Measurements from ENCODE around the gene STXBP6.
A peak's percentile ranks its signal among the peaks of the same experiment; 100 is the strongest.

Gene STXBP6

GRCh38 chr14:24853446-24853845 lies 196.5 kb downstream of the STXBP6 start:
- no peak overlapping the region for H3K4me2 ChIP-seq
- no peaks in the 10 kb centered on the region for H3K27me3 ChIP-seq
- H3K4me1 ChIP-seq, result peaks cover 0 to 14% (median 0%) of the 10 kb centered on the region in 10 experiments; a peak in 3 of 20 replicates
- H3K4me3 ChIP-seq, result no peak overlapping the region
- no peak overlapping the region for H3K27ac ChIP-seq
- no peaks in the 10 kb centered on the region for H3K9me3 ChIP-seq (replicated peaks in 1 of 11)
- H3K36me3 ChIP-seq, result no peaks in the 10 kb centered on the region
- H4K20me1 ChIP-seq, result no peaks in the 10 kb centered on the region
- no peak overlapping the region for H3K9ac ChIP-seq
- no peak for TF ChIP-seq Cebpa-rat (IDR thresholded peaks at IDR 0.05)

GRCh38 chr14:24852312-24853060 lies 197.5 kb downstream of the STXBP6 start:
- Histone ChIP-seq H3K27me3 (no peaks in the 10 kb centered on the region), H3K9ac (no peak overlapping the region), H3K4me3 (no peak overlapping the region), H4K20me1 (no peaks in the 10 kb centered on the region), H3K9me3 (replicated peaks in 1 of 11) (no peaks in the 10 kb centered on the region), H3K4me1 (peaks cover 0 to 14% (median 0%) of the 10 kb centered on the region in 10 experiments; a peak in 3 of 20 replicates), H3K27ac (no peak overlapping the region), H3K4me2 (no peak overlapping the region), H3K36me3 (no peaks in the 10 kb centered on the region)
- no peak for TF ChIP-seq Cebpa-rat (IDR thresholded peaks at IDR 0.05)

GRCh38 chr14:24851837-24852236 lies 198.1 kb downstream of the STXBP6 start:
- no peaks in the 10 kb centered on the region for H3K27me3 ChIP-seq

GRCh38 chr14:24851406-24851805 lies 198.5 kb downstream of the STXBP6 start:
- no peak overlapping the region for H3K9ac ChIP-seq
- TF ChIP-seq Cebpa-rat (IDR thresholded peaks at IDR 0.05), result no peak

More at GRCh38 chr14:24851837-24852236, 198.1 kb downstream of the STXBP6 start:
- TF ChIP-seq Cebpa-rat (IDR thresholded peaks at IDR 0.05), result no peak
- no peak overlapping the region for H3K4me2 ChIP-seq
- H3K4me3 ChIP-seq, result no peak overlapping the region
- no peak overlapping the region for H3K9ac ChIP-seq
- H3K36me3 ChIP-seq, result no peaks in the 10 kb centered on the region
- H3K9me3 ChIP-seq (replicated peaks in 1 of 11), result no peaks in the 10 kb centered on the region
- H4K20me1 ChIP-seq, result no peaks in the 10 kb centered on the region
- H3K4me1 ChIP-seq, result peaks cover 0 to 14% (median 0%) of the 10 kb centered on the region in 10 experiments; a peak in 3 of 20 replicates
- H3K27ac ChIP-seq, result no peak overlapping the region

GRCh38 chr14:24850072-24850471 lies 199.9 kb downstream of the STXBP6 start:
- Histone ChIP-seq H3K27me3 (no peaks in the 10 kb centered on the region), H3K4me2 (no peak overlapping the region; a peak in 2 of 22 replicates), H3K4me3 (no peak overlapping the region), H3K36me3 (no peaks in the 10 kb centered on the region), H3K9me3 (replicated peaks in 1 of 11) (no peaks in the 10 kb centered on the region), H3K27ac (no peak overlapping the region), H4K20me1 (no peaks in the 10 kb centered on the region), H3K4me1 (peaks cover 0 to 14% (median 0%) of the 10 kb centered on the region in 10 experiments; a peak in 3 of 20 replicates), H3K9ac (no peak overlapping the region)
- no peak for TF ChIP-seq Cebpa-rat (IDR thresholded peaks at IDR 0.05)

More at GRCh38 chr14:24851406-24851805, 198.5 kb downstream of the STXBP6 start:
- Histone ChIP-seq H3K4me2 (no peak overlapping the region), H4K20me1 (no peaks in the 10 kb centered on the region), H3K36me3 (no peaks in the 10 kb centered on the region), H3K4me3 (no peak overlapping the region), H3K9me3 (replicated peaks in 1 of 11) (no peaks in the 10 kb centered on the region), H3K27me3 (no peaks in the 10 kb centered on the region), H3K4me1 (peaks cover 0 to 14% (median 0%) of the 10 kb centered on the region in 10 experiments; a peak in 3 of 20 replicates), H3K27ac (no peak overlapping the region)

- no peak for TF ChIP-seq Cebpa-rat (IDR thresholded peaks at IDR 0.05)
- no peaks in the 10 kb centered on the region for H3K9me3 ChIP-seq (replicated peaks in 1 of 11)
- peaks cover 0 to 14% (median 0%) of the 10 kb centered on the region in 10 experiments; a peak in 3 of 20 replicates for H3K4me1 ChIP-seq
- no peak overlapping the region for H3K27ac ChIP-seq
- no peaks in the 10 kb centered on the region for H3K27me3 ChIP-seq
- no peak overlapping the region for H3K9ac ChIP-seq
- H3K36me3 ChIP-seq, result no peaks in the 10 kb centered on the region
- H3K4me3 ChIP-seq, result no peak overlapping the region
- H4K20me1 ChIP-seq, result no peaks in the 10 kb centered on the region
- H3K4me2 ChIP-seq, result peak overlapping the region in 1 of 11 experiments; percentile 8; a peak in 1 of 22 replicates
These were observed 200.5 kb downstream of the STXBP6 start for GRCh38 chr14:24849471-24849870.

GRCh38 chr14:24848102-24848790 lies 201.7 kb downstream of the STXBP6 start:
- H3K36me3 ChIP-seq, result no peaks in the 10 kb centered on the region
- no peak overlapping the region for H3K27ac ChIP-seq
- no peaks in the 10 kb centered on the region for H3K9me3 ChIP-seq (replicated peaks in 1 of 11)
- no peak for TF ChIP-seq Cebpa-rat (IDR thresholded peaks at IDR 0.05)
- no peak overlapping the region for H3K4me2 ChIP-seq
- H4K20me1 ChIP-seq, result no peaks in the 10 kb centered on the region
- H3K9ac ChIP-seq, result no peak overlapping the region
- H3K4me1 ChIP-seq, result peaks cover 0 to 14% (median 0%) of the 10 kb centered on the region in 10 experiments; a peak in 3 of 20 replicates
- H3K4me3 ChIP-seq, result no peak overlapping the region
- no peaks in the 10 kb centered on the region for H3K27me3 ChIP-seq

- no peaks in the 10 kb centered on the region for H4K20me1 ChIP-seq
- H3K4me1 ChIP-seq, result peaks cover 0 to 14% (median 0%) of the 10 kb centered on the region in 10 experiments; a peak in 3 of 20 replicates
- no peak overlapping the region for H3K9ac ChIP-seq
- H3K36me3 ChIP-seq, result no peaks in the 10 kb centered on the region
- no peak overlapping the region for H3K27ac ChIP-seq
- TF ChIP-seq Cebpa-rat (IDR thresholded peaks at IDR 0.05), result no peak
- no peaks in the 10 kb centered on the region for H3K9me3 ChIP-seq (replicated peaks in 1 of 11)
- H3K4me2 ChIP-seq, result no peak overlapping the region
- H3K4me3 ChIP-seq, result no peak overlapping the region
- H3K27me3 ChIP-seq, result no peaks in the 10 kb centered on the region
These were observed 202.3 kb downstream of the STXBP6 start for GRCh38 chr14:24847568-24848095.

GRCh38 chr14:24846261-24846660 lies 203.7 kb downstream of the STXBP6 start:
- no peak overlapping the region for H3K27ac ChIP-seq
- H3K4me3 ChIP-seq, result no peak overlapping the region
- H3K4me2 ChIP-seq, result no peak overlapping the region
- TF ChIP-seq Cebpa-rat (IDR thresholded peaks at IDR 0.05), result no peak
- H3K36me3 ChIP-seq, result no peaks in the 10 kb centered on the region
- H3K27me3 ChIP-seq, result no peaks in the 10 kb centered on the region
- no peaks in the 10 kb centered on the region for H3K9me3 ChIP-seq (replicated peaks in 1 of 11)
- no peak overlapping the region for H3K9ac ChIP-seq
- no peaks in the 10 kb centered on the region for H4K20me1 ChIP-seq
- peaks cover 0 to 14% (median 0%) of the 10 kb centered on the region in 10 experiments; a peak in 3 of 20 replicates for H3K4me1 ChIP-seq

Measured in BLaER1 treated with 17β-estradiol and CSF1 and Interleukin-3, amounts not matched to agents 10 nM and 100 nM (cell line).